ENCODE data around the gene SCGB1A1. TPM values are rescaled to one million over a fixed set of nuclear protein-coding genes. Genes with fewer than 3 reads are reported as not detected.

The SCGB1A1 gene
- total and polyA plus RNA-seq, 8 donors: 0.94 to 4.3 TPM; not detected in 6

DNA sequence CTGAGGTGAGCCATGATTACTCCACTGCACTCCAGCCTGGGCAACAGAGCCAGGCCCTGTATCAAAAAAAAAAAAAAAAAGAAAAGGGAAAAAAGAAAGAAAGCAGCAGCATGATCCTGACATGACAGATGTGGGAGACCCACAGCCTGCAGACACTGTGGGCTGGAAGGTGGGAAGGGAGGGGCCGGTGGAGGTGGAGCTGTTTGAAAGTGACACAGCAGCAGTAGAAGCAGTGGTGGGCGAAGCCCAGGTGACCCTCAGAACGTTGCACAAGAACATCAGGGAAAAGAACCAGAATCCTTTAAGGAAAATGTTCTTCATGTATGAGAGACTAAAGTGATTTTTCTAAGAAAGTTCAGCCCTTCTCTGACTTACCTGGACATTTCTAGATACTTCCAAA, 26.3 kb upstream of the SCGB1A1 start:
- ATAC-seq (no peak), DNase-seq (peak in 1 of 6 donors; percentile 21), FAIRE-seq (no peak)
- H3K4me3 ChIP-seq: no peak overlapping the region
- TF ChIP-seq, protein P1, sequence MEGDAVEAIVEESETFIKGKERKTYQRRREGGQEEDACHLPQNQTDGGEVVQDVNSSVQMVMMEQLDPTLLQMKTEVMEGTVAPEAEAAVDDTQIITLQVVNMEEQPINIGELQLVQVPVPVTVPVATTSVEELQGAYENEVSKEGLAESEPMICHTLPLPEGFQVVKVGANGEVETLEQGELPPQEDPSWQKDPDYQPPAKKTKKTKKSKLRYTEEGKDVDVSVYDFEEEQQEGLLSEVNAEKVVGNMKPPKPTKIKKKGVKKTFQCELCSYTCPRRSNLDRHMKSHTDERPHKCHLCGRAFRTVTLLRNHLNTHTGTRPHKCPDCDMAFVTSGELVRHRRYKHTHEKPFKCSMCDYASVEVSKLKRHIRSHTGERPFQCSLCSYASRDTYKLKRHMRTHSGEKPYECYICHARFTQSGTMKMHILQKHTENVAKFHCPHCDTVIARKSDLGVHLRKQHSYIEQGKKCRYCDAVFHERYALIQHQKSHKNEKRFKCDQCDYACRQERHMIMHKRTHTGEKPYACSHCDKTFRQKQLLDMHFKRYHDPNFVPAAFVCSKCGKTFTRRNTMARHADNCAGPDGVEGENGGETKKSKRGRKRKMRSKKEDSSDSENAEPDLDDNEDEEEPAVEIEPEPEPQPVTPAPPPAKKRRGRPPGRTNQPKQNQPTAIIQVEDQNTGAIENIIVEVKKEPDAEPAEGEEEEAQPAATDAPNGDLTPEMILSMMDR (IDR thresholded peaks at IDR 0.05): no peak
- WGBS, 2 donors: 50 to 66% methylated on average over 3 of the region's 3 CpGs
- H3K36me3 ChIP-seq: no peaks in the 10 kb centered on the region
- intact Hi-C loops (cut with DNase I): loop anchor here in 1 of 3 donors (10.0 kb wide), 1 partner anchor 302 kb away; no protein-coding TSS in a partner anchor
- H3K9me3 ChIP-seq: no peaks in the 10 kb centered on the region
- H3K27me3 ChIP-seq: no peaks in the 10 kb centered on the region
- H3K4me1 ChIP-seq: no peaks in the 10 kb centered on the region
- H3K27ac ChIP-seq: no peak overlapping the region

DNA sequence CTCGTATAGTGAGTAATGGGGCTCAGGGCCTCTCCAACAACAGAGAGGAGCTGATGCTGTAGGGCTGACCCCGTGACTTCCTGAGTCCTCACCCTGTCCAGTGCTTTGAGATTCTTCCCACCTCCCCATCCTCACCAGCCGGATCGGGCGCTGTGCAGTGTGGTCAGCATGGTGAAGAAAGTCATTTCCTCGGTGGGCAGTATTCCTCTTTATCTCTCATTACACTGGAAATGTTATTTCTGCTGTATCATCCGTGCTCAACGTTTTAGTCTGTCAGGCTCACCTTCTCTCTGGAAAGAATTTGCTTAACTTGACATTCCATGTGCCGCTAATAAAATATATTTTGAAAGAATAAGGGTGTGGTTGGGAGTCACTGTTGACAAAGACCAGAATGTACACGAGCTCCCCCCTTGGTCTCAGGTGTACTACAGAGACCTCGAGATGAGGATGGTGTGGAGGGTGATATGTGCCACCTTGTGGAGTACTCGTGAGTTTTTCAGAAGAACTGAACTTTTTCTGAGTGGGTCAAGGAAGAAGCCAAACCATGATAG, 25.7 kb upstream of the SCGB1A1 start:
- H3K4me3 ChIP-seq: no peak overlapping the region
- intact Hi-C loops (cut with DNase I): loop anchor here in 1 of 3 donors (10.0 kb wide), 1 partner anchor 302 kb away; no protein-coding TSS in a partner anchor
- no peaks in the 10 kb centered on the region for H3K4me1 ChIP-seq
- TF ChIP-seq, protein P1 (IDR thresholded peaks at IDR 0.05): no peak
- H3K27me3 ChIP-seq: no peaks in the 10 kb centered on the region
- no peak overlapping the region for H3K27ac ChIP-seq
- FAIRE-seq: no peak
- no peak for ATAC-seq
- WGBS, 2 donors: 50 to 53% methylated on average over 12 of the region's 12 CpGs
- H3K36me3 ChIP-seq: no peaks in the 10 kb centered on the region
- no peaks in the 10 kb centered on the region for H3K9me3 ChIP-seq
- peak in 1 of 6 donors; percentile 42 for DNase-seq

DNA sequence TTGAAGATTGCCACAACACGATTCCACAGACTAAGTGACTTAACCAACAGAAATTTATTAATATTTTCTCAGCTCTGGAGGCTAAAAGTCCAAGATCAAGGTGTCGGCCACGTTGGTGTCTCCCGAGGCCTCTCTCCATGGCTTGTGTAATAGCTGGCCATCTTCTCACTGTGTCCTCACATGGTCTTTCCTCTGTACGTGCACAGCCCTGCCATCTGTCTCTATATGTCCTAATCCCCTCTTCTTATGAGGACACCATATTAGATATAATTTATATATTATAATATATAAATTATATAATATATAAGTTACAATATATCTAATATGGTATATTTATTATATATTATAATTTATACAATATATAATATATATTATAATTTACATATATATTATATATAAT, 25.1 kb upstream of the SCGB1A1 start:
- Histone ChIP-seq H3K27ac (no peak overlapping the region), H3K27me3 (no peaks in the 10 kb centered on the region), H3K4me3 (no peak overlapping the region), H3K36me3 (no peaks in the 10 kb centered on the region), H3K9me3 (no peaks in the 10 kb centered on the region), H3K4me1 (no peaks in the 10 kb centered on the region)
- DNase-seq (peak in 1 of 6 donors; percentile 7), ATAC-seq (no peak), FAIRE-seq (no peak)
- TF ChIP-seq, protein P1 (IDR thresholded peaks at IDR 0.05): no peak
- intact Hi-C loops (cut with DNase I): loop anchor here in 1 of 3 donors (10.0 kb wide), 1 partner anchor 301 kb away; no protein-coding TSS in a partner anchor
- WGBS, 2 donors: 64 to 75% methylated on average over 5 of the region's 5 CpGs

DNA sequence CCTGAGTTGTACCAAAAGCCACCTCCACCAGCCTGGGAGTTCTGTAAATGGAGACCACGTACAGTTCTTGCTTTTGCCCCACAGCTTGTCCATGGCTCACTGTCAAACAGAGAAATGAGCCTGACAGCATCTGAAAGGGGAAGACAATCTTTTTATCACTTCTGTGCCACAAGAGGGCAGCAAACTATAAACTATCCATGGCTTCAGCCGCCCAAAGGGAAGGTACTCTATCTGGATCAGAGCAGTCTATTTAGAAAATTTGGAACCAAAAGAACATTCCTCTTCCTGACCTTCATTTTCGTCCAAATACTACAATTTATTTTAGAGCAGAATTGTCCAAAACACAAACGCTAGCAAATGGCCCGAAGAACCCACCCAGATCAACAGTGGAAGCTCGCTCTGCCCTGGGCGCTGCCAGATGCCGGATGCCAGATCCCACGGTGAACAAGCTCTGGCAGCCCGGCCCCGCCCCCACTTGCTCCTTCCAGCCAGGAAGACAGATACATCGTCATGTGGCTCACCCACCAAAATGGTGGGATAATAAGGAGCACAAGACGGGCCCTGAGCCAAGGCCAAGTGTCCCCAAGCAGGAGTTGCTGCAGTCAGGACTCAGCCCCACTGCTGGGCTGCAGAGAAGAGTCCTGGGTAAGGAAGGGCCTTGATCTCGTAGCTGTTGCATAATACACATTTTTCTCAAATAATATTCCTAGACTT, 23.9 kb upstream of the SCGB1A1 start:
- H3K27ac ChIP-seq: peak overlapping the region in 2 of 4 donors; percentile 17 to 36
- WGBS, 2 donors: 7 to 18% methylated on average over 14 of the region's 14 CpGs
- TF ChIP-seq, protein P1 (IDR thresholded peaks at IDR 0.05): peak; percentile 17 to 73 (median 53)
- no peaks in the 10 kb centered on the region for H3K36me3 ChIP-seq
- no peaks in the 10 kb centered on the region for H3K4me1 ChIP-seq
- peak; percentile 85 to 96 (median 91) for ATAC-seq
- H3K4me3 ChIP-seq: peak overlapping the region in 2 of 4 donors; percentile 5 to 27
- DNase-seq: peak; percentile 54 to 82 (median 73)
- H3K9me3 ChIP-seq: no peaks in the 10 kb centered on the region
- intact Hi-C loops (cut with DNase I): loop anchor here in 1 of 3 donors (10.0 kb wide), 1 partner anchor 300 kb away; no protein-coding TSS in a partner anchor
- H3K27me3 ChIP-seq: no peaks in the 10 kb centered on the region
- FAIRE-seq: no peak

Data from pancreas (tissue), 10 donors.